Testis (tissue), 2 donors: ENCODE data around the gene LCLAT1.

ENCODE experiments used
- POLR2A ChIP-seq: fragments of 450-650 bp; IDR thresholded peaks from one replicate; pipeline ENCODE4 v1.6.1; 2017; ENCODE audit warnings: antibody characterized with exemption, mild to moderate bottlenecking, moderate library complexity
- TF ChIP-seq, protein P1 (sequence below), 3 experiments: fragments of 450-650 bp in 2 of 3; fragments of 200-600 bp in 1 of 3; sonication (generic) in 1 of 3; IDR thresholded peaks; one replicate each; pipeline ENCODE4 v1.5.1; 2016 to 2019; ENCODE audit warnings: antibody characterized with exemption in 3 of 3, mild to moderate bottlenecking in 2 of 3, moderate library complexity in 1 of 3

DNA sequence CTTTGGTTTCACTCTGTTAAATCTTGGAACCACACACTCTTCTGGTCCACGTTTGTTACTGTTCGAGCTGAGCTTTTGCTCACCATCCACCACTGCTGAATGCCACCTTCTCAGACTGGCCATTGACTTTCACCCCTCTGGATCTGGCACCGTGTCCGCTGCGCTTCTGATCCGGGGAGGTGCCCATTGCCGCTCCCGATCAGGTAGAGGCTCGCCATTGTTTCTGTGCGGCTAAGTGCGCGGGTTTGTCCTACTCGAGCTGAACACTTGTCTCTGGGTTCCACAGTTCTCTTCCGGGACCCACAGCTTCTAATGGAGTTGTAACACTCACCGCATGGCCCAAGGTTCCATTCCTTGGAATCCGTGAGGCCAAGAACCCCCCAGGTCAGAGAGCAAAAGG, 72.8 kb downstream of the LCLAT1 start:
- TF ChIP-seq, protein P1, sequence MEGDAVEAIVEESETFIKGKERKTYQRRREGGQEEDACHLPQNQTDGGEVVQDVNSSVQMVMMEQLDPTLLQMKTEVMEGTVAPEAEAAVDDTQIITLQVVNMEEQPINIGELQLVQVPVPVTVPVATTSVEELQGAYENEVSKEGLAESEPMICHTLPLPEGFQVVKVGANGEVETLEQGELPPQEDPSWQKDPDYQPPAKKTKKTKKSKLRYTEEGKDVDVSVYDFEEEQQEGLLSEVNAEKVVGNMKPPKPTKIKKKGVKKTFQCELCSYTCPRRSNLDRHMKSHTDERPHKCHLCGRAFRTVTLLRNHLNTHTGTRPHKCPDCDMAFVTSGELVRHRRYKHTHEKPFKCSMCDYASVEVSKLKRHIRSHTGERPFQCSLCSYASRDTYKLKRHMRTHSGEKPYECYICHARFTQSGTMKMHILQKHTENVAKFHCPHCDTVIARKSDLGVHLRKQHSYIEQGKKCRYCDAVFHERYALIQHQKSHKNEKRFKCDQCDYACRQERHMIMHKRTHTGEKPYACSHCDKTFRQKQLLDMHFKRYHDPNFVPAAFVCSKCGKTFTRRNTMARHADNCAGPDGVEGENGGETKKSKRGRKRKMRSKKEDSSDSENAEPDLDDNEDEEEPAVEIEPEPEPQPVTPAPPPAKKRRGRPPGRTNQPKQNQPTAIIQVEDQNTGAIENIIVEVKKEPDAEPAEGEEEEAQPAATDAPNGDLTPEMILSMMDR (IDR thresholded peaks at IDR 0.05) = no peak
- no peak for TF ChIP-seq POLR2A
